Astrocyte (in vitro differentiated cells and primary cell): ENCODE results near the gene SLC6A16.

Experiments
- EZH2 ChIP-seq: IDR thresholded peaks from 2 replicates; pipeline ENCODE4 v1.6.1; 2012; ENCODE audit warnings: mild to moderate bottlenecking, low read length, inconsistent platforms; ENCODE audit not compliant: insufficient read depth
- TF ChIP-seq, protein P1 (sequence below): IDR thresholded peaks from 2 replicates; pipeline ENCODE4 v1.5.1; 2011; ENCODE audit warnings: low read depth, mild to moderate bottlenecking, inconsistent platforms, low read length, moderate library complexity; ENCODE audit not compliant: insufficient read depth

DNA sequence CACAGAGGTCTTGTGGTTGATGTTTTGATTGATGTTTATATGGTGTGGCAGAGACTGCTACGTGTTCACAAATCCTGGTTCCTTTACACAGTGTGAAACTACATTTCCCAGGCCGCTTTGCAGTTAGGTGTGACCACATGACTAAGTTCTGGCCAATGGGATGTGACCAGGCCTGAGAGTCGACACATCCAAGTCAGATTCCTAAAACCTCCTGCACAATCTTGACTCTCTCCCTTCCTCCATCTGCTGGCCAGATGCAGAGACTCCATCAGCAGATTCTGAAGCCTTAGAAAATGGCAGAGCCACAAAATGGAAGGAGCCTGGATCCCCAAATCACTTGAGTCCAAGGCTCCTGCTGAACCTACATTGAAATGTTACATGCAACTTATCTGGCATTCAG, 22.8 kb upstream of the SLC6A16 start:
- TF ChIP-seq, protein P1, sequence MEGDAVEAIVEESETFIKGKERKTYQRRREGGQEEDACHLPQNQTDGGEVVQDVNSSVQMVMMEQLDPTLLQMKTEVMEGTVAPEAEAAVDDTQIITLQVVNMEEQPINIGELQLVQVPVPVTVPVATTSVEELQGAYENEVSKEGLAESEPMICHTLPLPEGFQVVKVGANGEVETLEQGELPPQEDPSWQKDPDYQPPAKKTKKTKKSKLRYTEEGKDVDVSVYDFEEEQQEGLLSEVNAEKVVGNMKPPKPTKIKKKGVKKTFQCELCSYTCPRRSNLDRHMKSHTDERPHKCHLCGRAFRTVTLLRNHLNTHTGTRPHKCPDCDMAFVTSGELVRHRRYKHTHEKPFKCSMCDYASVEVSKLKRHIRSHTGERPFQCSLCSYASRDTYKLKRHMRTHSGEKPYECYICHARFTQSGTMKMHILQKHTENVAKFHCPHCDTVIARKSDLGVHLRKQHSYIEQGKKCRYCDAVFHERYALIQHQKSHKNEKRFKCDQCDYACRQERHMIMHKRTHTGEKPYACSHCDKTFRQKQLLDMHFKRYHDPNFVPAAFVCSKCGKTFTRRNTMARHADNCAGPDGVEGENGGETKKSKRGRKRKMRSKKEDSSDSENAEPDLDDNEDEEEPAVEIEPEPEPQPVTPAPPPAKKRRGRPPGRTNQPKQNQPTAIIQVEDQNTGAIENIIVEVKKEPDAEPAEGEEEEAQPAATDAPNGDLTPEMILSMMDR: peak; percentile 21
- no peak for TF ChIP-seq EZH2
